HCT116 (cell line): ENCODE data around the gene CREB1. TPM values are rescaled to one million over a fixed set of nuclear protein-coding genes. Genes with fewer than 3 reads are reported as not detected.

Experiments used
- ATAC-seq: fragments of 200-7000 bp; cut with Tn5 transposase; 2 replicates; pipeline ENCODE4 v1.9.1; 2020; ENCODE audit warnings: mild to moderate bottlenecking, moderate library complexity
- BruUV-seq: library from RNA; stranded (reverse); fragments of 400-500 nt; replicated peaks from 2 replicates; lab custom pipeline; 2021; lab: Mats Ljungman, UMichigan
- CTCF ChIA-PET: fragments of 300-600 bp; sonication (Branson Sonifier 250); formaldehyde crosslinking; loops from one replicate; lab custom pipeline; 2021; ENCODE audit warnings: antibody characterized with exemption; lab: Charles Lee
- POLR2A ChIA-PET: fragments of 300-600, 350-600 bp; sonication (Branson Sonifier 250); formaldehyde crosslinking; loops from one replicate; lab custom pipeline; 2021; ENCODE audit warnings: antibody characterized with exemption; lab: Charles Lee
- RAD21 ChIA-PET, 2 experiments: fragments of 300-600 bp; sonication (Branson Sonifier 250); formaldehyde crosslinking; loops; one replicate each; lab custom pipeline; 2023; ENCODE audit warnings: low total read pairs in 2 of 2; ENCODE audit not compliant: uncharacterized antibody in 2 of 2, unreplicated experiment in 2 of 2, low non-redundant PET in 1 of 2; lab: Charles Lee
- DNase-seq: peaks from one replicate; pipeline ENCODE4 v3.0.0-alpha.2; 2010; ENCODE audit warnings: low read depth, low spot score
- H2AFZ ChIP-seq: fragments of 200-600 bp; shearing (Covaris generic), sonication (generic); 2 replicates; pipeline ENCODE4 v1.6.1; 2017; ENCODE audit warnings: low read depth, mixed run types, mixed read lengths, antibody characterized with exemption, low read length; ENCODE audit not compliant: poor library complexity, severe bottlenecking
- H3K27ac ChIP-seq: 2 replicates; pipeline ENCODE4 v1.5.1; 2012; ENCODE audit warnings: low read depth, low read length
- H3K27me3 ChIP-seq: fragments of 200-600 bp; sonication (generic); 2 replicates; pipeline ENCODE4 v1.6.1; 2016; ENCODE audit warnings: mixed run types, low read length, mixed read lengths; ENCODE audit not compliant: insufficient read depth
- H3K36me3 ChIP-seq, 2 experiments: fragments of 200-500 bp in 1 of 2; fragments of 200-600 bp in 1 of 2; sonication (Bioruptor generic) in 1 of 2; sonication (generic) in 1 of 2; 2 replicates each; pipeline versions ENCODE4 v1.5.1 to v1.6.1; 2014 to 2016; ENCODE audit warnings: low read length in 2 of 2, inconsistent platforms in 1 of 2, mixed read lengths in 1 of 2, mixed run types in 1 of 2; ENCODE audit not compliant: insufficient read depth in 2 of 2, control insufficient read depth in 1 of 2
- H3K4me1 ChIP-seq, 2 experiments: fragments of 200-600 bp in 1 of 2; sonication (generic) in 1 of 2; 2 replicates each; pipeline versions ENCODE4 v1.5.1 to v1.6.1; 2012 to 2017; ENCODE audit warnings: low read length in 2 of 2, inconsistent platforms in 1 of 2, mild to moderate bottlenecking in 1 of 2, mixed read lengths in 1 of 2, mixed run types in 1 of 2, moderate library complexity in 1 of 2; ENCODE audit not compliant: insufficient read depth in 2 of 2, control insufficient read depth in 1 of 2
- H3K4me2 ChIP-seq: fragments of 200-600 bp; sonication (generic); 2 replicates; pipeline ENCODE4 v1.6.1; 2017; ENCODE audit warnings: mixed run types, low read length, mixed read lengths
- H3K4me3 ChIP-seq, 2 experiments: fragments of 200-600 bp in 1 of 2; sonication (generic) in 1 of 2; replicated peaks in 1 of 2; 2 replicates each; pipeline ENCODE4 v1.5.1; 2011 to 2016; ENCODE audit warnings: low read length in 2 of 2, control low read depth in 1 of 2, low read depth in 1 of 2, mild to moderate bottlenecking in 1 of 2, mixed read lengths in 1 of 2, mixed run types in 1 of 2
- H3K79me2 ChIP-seq: fragments of 200-600 bp; sonication (generic); 2 replicates; pipeline ENCODE4 v1.6.1; 2017; ENCODE audit warnings: mild to moderate bottlenecking, mixed run types, low read length, moderate library complexity, mixed read lengths; ENCODE audit not compliant: insufficient read depth
- H3K9ac ChIP-seq: fragments of 200-600 bp; sonication (generic); 2 replicates; pipeline ENCODE4 v1.6.1; 2016; ENCODE audit warnings: low read length, mixed read lengths
- H3K9me2 ChIP-seq: fragments of 200-600 bp; sonication (generic), shearing (Covaris generic); 2 replicates; pipeline ENCODE4 v1.6.1; 2017; ENCODE audit warnings: mixed run types, mild to moderate bottlenecking, moderate library complexity; ENCODE audit not compliant: insufficient read depth
- H3K9me3 ChIP-seq, 2 experiments: fragments of 200-500 bp in 1 of 2; fragments of 200-600 bp in 1 of 2; sonication (Bioruptor generic) in 1 of 2; sonication (generic) in 1 of 2; 2 replicates each; pipeline ENCODE4 v1.6.1; 2014 to 2017; ENCODE audit warnings: low read length in 2 of 2, mixed read lengths in 2 of 2, inconsistent platforms in 1 of 2, low read depth in 1 of 2, mild to moderate bottlenecking in 1 of 2, mixed run types in 1 of 2, moderate library complexity in 1 of 2; ENCODE audit not compliant: control insufficient read depth in 1 of 2, insufficient read depth in 1 of 2
- H4K20me1 ChIP-seq: fragments of 200-600 bp; sonication (generic), shearing (Covaris generic); 2 replicates; pipeline ENCODE4 v1.6.1; 2017; ENCODE audit warnings: mixed run types, mild to moderate bottlenecking, moderate library complexity; ENCODE audit not compliant: insufficient read depth
- ATF3 ChIP-seq: IDR thresholded peaks from 2 replicates; pipeline ENCODE4 v1.6.1; 2012
- CBX3 ChIP-seq: IDR thresholded peaks from 2 replicates; pipeline ENCODE4 v1.6.1; 2012; ENCODE audit warnings: low read depth
- CTCF ChIP-seq, 3 experiments: fragments of 200-600 bp in 1 of 3; sonication (generic) in 1 of 3; IDR thresholded peaks in 2 of 3; conservative IDR thresholded peaks in 1 of 3; 2 replicates each; pipeline ENCODE4 v1.5.1; 2012 to 2017; ENCODE audit warnings: low read depth in 2 of 3, low read length in 2 of 3, antibody characterized with exemption in 1 of 3, borderline replicate concordance in 1 of 3, control low read depth in 1 of 3, mild to moderate bottlenecking in 1 of 3, mixed read lengths in 1 of 3, mixed run types in 1 of 3, moderate library complexity in 1 of 3; ENCODE audit not compliant: insufficient read depth in 1 of 3
- EGR1 ChIP-seq: IDR thresholded peaks from 2 replicates; pipeline ENCODE4 v1.6.1; 2012; ENCODE audit warnings: low read depth
- ELF1 ChIP-seq: IDR thresholded peaks from 2 replicates; pipeline ENCODE4 v1.6.1; 2012; ENCODE audit warnings: low read depth, borderline replicate concordance
- EZH2phosphoT487 ChIP-seq: fragments of 200-600 bp; IDR thresholded peaks from 2 replicates; pipeline ENCODE4 v1.6.1; 2018; ENCODE audit warnings: antibody characterized with exemption, borderline replicate concordance
- JUND ChIP-seq: IDR thresholded peaks from 2 replicates; pipeline ENCODE4 v1.6.1; 2012
- POLR2A ChIP-seq: IDR thresholded peaks from 2 replicates; pipeline ENCODE4 v1.7.0; 2011; ENCODE audit warnings: borderline replicate concordance; ENCODE audit not compliant: insufficient read depth, insufficient read length; ENCODE audit errors: extremely low read depth
- RAD21 ChIP-seq: IDR thresholded peaks from 2 replicates; pipeline ENCODE4 v1.6.1; 2012; ENCODE audit warnings: low read depth, mild to moderate bottlenecking
- REST ChIP-seq: IDR thresholded peaks from 2 replicates; pipeline ENCODE4 v1.6.1; 2012; ENCODE audit warnings: low read depth
- SIN3A ChIP-seq: IDR thresholded peaks from 2 replicates; pipeline ENCODE4 v1.6.1; 2012; ENCODE audit warnings: low read depth
- SRF ChIP-seq: IDR thresholded peaks from 2 replicates; pipeline ENCODE4 v1.6.1; 2012; ENCODE audit warnings: low read depth
- TCF7L2 ChIP-seq: IDR thresholded peaks from 2 replicates; pipeline ENCODE4 v1.7.0; 2011; ENCODE audit warnings: borderline replicate concordance, inconsistent platforms; ENCODE audit not compliant: insufficient read depth, insufficient read length; ENCODE audit errors: extremely low read depth
- intact Hi-C: fragments of 100-400 bp; cut with micrococcal nuclease; formaldehyde crosslinking; loops from 2 replicates; pipeline ENCODE4 v1.10.0; 2022
- total RNA-seq: library from RNA; stranded (reverse); gene quantifications from one replicate; pipeline ENCODE4 v1.2.1, GENCODE V29; 2021; ENCODE audit not compliant: unreplicated experiment

CREB1 gene
- total RNA-seq, 1 experiment from 2014 or later: 60.4 TPM

- TF ChIP-seq ATF3 (no peak), EZH2phosphoT487 (no peak)
Observed at GRCh38 chr2:207487650-207488311, 42.0 kb upstream of the CREB1 start (continued).

DNA sequence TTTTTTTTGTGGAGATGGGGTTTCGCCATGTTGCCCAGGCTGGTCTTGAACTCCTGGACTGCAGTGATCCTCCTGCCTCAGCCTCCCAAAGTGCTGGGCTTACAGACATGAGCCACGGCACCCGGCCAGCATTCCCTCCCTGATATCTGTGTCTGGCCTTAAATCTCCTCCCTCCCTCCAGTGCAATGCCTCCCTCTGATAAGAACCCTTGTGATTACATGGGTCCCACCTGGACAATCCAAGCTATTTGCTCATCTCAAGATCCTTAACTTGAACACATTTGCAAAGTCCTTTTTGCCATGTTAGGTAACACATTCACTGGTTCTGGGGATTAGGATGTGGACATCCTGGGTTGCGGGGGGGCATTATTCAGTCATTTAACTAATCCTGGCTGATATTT lies 40.5 kb upstream of the CREB1 start:
- H2AFZ ChIP-seq: no peak overlapping the region
- no peaks in the 10 kb centered on the region for H3K9me2 ChIP-seq
- peaks cover 0 to 15% of the 10 kb centered on the region in 2 experiments; a peak in 2 of 4 replicates for H3K4me1 ChIP-seq
- RAD21 ChIA-PET: no interaction called here
- no peaks in the 10 kb centered on the region for H3K27me3 ChIP-seq
- TF ChIP-seq POLR2A (no peak), TCF7L2 (no peak), EGR1 (no peak)
- H3K9ac ChIP-seq: no peak overlapping the region
- POLR2A ChIA-PET: no interaction called here
- no peaks in the 10 kb centered on the region for H3K79me2 ChIP-seq
- H3K27ac ChIP-seq: no peak overlapping the region
- H3K4me2 ChIP-seq: no peak overlapping the region
- no TSS peak for BruUV-seq
- H4K20me1 ChIP-seq: no peaks in the 10 kb centered on the region
- no peak overlapping the region for H3K4me3 ChIP-seq
- no peaks in the 10 kb centered on the region for H3K36me3 ChIP-seq
- CTCF ChIA-PET: no interaction called here
- no peak for ATAC-seq
- no peaks in the 10 kb centered on the region for H3K9me3 ChIP-seq
- no peak for DNase-seq
- intact Hi-C loops: no loop called here

DNA sequence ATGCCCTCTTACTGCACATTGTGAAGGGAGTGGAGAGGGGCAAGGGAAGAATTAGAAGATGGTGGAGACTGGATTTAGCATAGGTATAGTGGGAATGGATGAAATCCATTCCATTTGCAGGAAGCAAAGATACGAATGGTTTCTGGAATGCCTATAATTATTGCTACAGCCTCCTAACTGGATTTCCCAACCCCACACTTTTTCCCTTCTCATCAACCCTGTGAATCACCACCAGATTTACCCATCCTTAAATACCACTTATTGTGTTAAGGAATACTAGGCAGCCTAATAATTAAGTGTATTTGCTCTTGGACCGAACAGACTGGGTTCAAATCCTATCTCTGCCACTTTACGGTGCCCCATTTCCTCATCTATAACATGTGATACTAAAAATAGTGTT lies 39.3 kb upstream of the CREB1 start:
- TF ChIP-seq REST (no peak), POLR2A (no peak), RAD21 (no peak), JUND (no peak), SIN3A (no peak), ELF1 (no peak), CBX3 (no peak), EGR1 (no peak), CTCF (IDR thresholded peaks at IDR 0.05 in 2 of 3, conservative IDR thresholded peaks at IDR 0.05 in 1 of 3; ENCODE audit: borderline replicate concordance in 1 of 3, insufficient read depth in 1 of 3, low read depth in 2 of 3, low read length in 2 of 3) (no peak), EZH2phosphoT487 (no peak), SRF (no peak)
- no peaks in the 10 kb centered on the region for H3K36me3 ChIP-seq
- no peak overlapping the region for H3K4me2 ChIP-seq
- no peak overlapping the region for H3K27ac ChIP-seq
- H2AFZ ChIP-seq: no peak overlapping the region
- no peak for DNase-seq
- H3K4me3 ChIP-seq: no peak overlapping the region
- no peaks in the 10 kb centered on the region for H3K27me3 ChIP-seq
- H4K20me1 ChIP-seq: no peaks in the 10 kb centered on the region
- H3K9ac ChIP-seq: no peak overlapping the region
- ChIA-PET CTCF (no interaction called here), POLR2A (no interaction called here), RAD21 (no interaction called here)
- peaks cover 0 to 15% of the 10 kb centered on the region in 2 experiments; a peak in 2 of 4 replicates for H3K4me1 ChIP-seq
- no peaks in the 10 kb centered on the region for H3K9me2 ChIP-seq
- BruUV-seq: no TSS peak
- no peaks in the 10 kb centered on the region for H3K9me3 ChIP-seq
- no peaks in the 10 kb centered on the region for H3K79me2 ChIP-seq
- intact Hi-C loops: no loop called here
- ATAC-seq: no peak
